K562 (cell line): ENCODE measurements around the gene ADIPOQ. TPM values are rescaled to one million over a fixed set of nuclear protein-coding genes. Genes with fewer than 3 reads are reported as not detected.
"Not testable (repeated sequence)": the region's sequence is repeated elsewhere in the genome, so short reads cannot be mapped to it uniquely, and the experiment has no call there.

Source experiments
- ATAC-seq: fragments of 200-7000 bp; cut with Tn5 transposase; 3 replicates; pipeline ENCODE4 v1.9.1; 2020; ENCODE audit warnings: moderate library complexity
- BruUV-seq: library from RNA; stranded (reverse); fragments of 400-500 nt; replicated peaks from 2 replicates; lab custom pipeline; 2021; lab: Mats Ljungman, UMichigan
- CTCF ChIA-PET: fragments of 300-600 bp; formaldehyde crosslinking; extraction: SDS; loops from one replicate; lab custom pipeline; 2021; ENCODE audit warnings: low intra/inter-chr PET ratio; lab: Yijun Ruan, JAX
- POLR2A ChIA-PET: fragments of 300-600, 350-650 bp; sonication (Branson Sonifier 250); formaldehyde crosslinking; extraction: SDS; loops from one replicate; lab custom pipeline; 2021; ENCODE audit warnings: antibody characterized with exemption, inconsistent platforms; lab: Yijun Ruan, JAX
- DNase-seq, 4 experiments: peaks; one replicate each; pipeline versions ENCODE4 v3.0.0 to v3.0.0-alpha.2; 2011 to 2018; ENCODE audit warnings: low spot score in 3 of 4, mixed read lengths in 3 of 4; ENCODE audit errors: extremely low read depth in 1 of 4
- FAIRE-seq: peaks from 2 replicates; lab custom pipeline; 2011; peaks lifted over from hg19 to GRCh38; lab: Jason Lieb, UNC
- H2AFZ ChIP-seq: 2 replicates; pipeline ENCODE4 v1.6.0; 2011; ENCODE audit warnings: low read depth, low read length, control low read depth, inconsistent platforms
- H3K27ac ChIP-seq: fragments of 200-600 bp; 3 replicates; pipeline ENCODE4 v1.8.0; 2011; ENCODE audit warnings: low read depth, mild to moderate bottlenecking, control low read depth, inconsistent platforms, low read length, moderate library complexity, mixed read lengths; ENCODE audit errors: extremely low read depth
- H3K27me3 ChIP-seq, 2 experiments: fragments of 300-600 bp in 1 of 2; 2 replicates in 1 of 2; 3 replicates in 1 of 2; pipeline versions ENCODE4 v1.6.0 to v1.8.0; 2011; ENCODE audit warnings: inconsistent platforms in 2 of 2, low read length in 2 of 2, mild to moderate bottlenecking in 1 of 2, mixed read lengths in 1 of 2, moderate library complexity in 1 of 2; ENCODE audit not compliant: control insufficient read depth in 2 of 2, insufficient read depth in 2 of 2
- H3K36me3 ChIP-seq: fragments of 300-600 bp; 3 replicates; pipeline ENCODE4 v1.8.0; 2011; ENCODE audit warnings: mild to moderate bottlenecking, low read length, inconsistent platforms; ENCODE audit not compliant: control insufficient read depth, insufficient read depth
- H3K4me1 ChIP-seq, 2 experiments: fragments of 200-600 bp in 1 of 2; replicated peaks in 1 of 2; 2 replicates in 1 of 2; 3 replicates in 1 of 2; pipeline versions ENCODE4 v1.5.1 to v1.8.0; 2011; ENCODE audit warnings: inconsistent platforms in 2 of 2, low read length in 2 of 2, mild to moderate bottlenecking in 1 of 2, mixed read lengths in 1 of 2, moderate library complexity in 1 of 2; ENCODE audit not compliant: control insufficient read depth in 2 of 2, insufficient read depth in 2 of 2
- H3K4me2 ChIP-seq: 2 replicates; pipeline ENCODE4 v1.6.1; 2011; ENCODE audit warnings: low read length, control low read depth, inconsistent platforms, mixed read lengths; ENCODE audit not compliant: insufficient read depth
- H3K4me3 ChIP-seq: fragments of 200-600 bp; sonication (generic), shearing (Covaris generic); 2 replicates; pipeline ENCODE4 v1.5.1; 2016; ENCODE audit warnings: control low read depth, inconsistent platforms
- H3K79me2 ChIP-seq: fragments of 200-600 bp; 3 replicates; pipeline ENCODE4 v1.8.0; 2011; ENCODE audit warnings: low read length, inconsistent platforms; ENCODE audit not compliant: control insufficient read depth, insufficient read depth
- H3K9ac ChIP-seq, 2 experiments: 2 replicates each; pipeline versions ENCODE4 v1.6.0 to v1.6.1; 2011; ENCODE audit warnings: low read depth in 2 of 2, low read length in 2 of 2, control low read depth in 1 of 2, inconsistent platforms in 1 of 2, mild to moderate bottlenecking in 1 of 2, mixed read lengths in 1 of 2; ENCODE audit not compliant: insufficient read depth in 1 of 2
- H3K9me1 ChIP-seq: one replicate; pipeline ENCODE4 v1.6.0; 2011; ENCODE audit warnings: inconsistent platforms, mild to moderate bottlenecking, low read length, moderate library complexity; ENCODE audit not compliant: control insufficient read depth, insufficient read depth
- H3K9me3 ChIP-seq: replicated peaks from 2 replicates; pipeline ENCODE4 v1.5.1; 2011; ENCODE audit warnings: low read depth, low read length, inconsistent platforms; ENCODE audit not compliant: control insufficient read depth, insufficient read depth
- H4K20me1 ChIP-seq: replicated peaks from 2 replicates; pipeline ENCODE4 v1.6.1; 2011; ENCODE audit warnings: low read length, inconsistent platforms, mixed read lengths; ENCODE audit not compliant: control insufficient read depth, insufficient read depth
- SMAD4 ChIP-seq: fragments of 250-450 bp; sonication (Bioruptor Pico); conservative IDR thresholded peaks from 2 replicates; pipeline ENCODE4 v1.8.0; 2021; ENCODE audit warnings: inconsistent platforms, mild to moderate bottlenecking, moderate library complexity
- ZNF134 ChIP-seq: fragments of 250-450 bp; sonication (Bioruptor Pico); conservative IDR thresholded peaks from 2 replicates; pipeline ENCODE4 v1.4.0; 2020
- WGBS: fragments of 100-300 bp; shearing (Covaris generic); methylation state at CpG from one replicate; pipeline ENCODE4 v1.1.6; 2016; ENCODE audit warnings: low coverage, mixed read lengths; ENCODE audit not compliant: insufficient coverage; ENCODE audit errors: missing lambda C conversion rate; 5-methylcytosine and 5-hydroxymethylcytosine counted together
- in situ Hi-C: fragments of 300-500 bp; cut with MboI; formaldehyde crosslinking; loops from 4 replicates; pipeline ENCODE4 v1.15.0; 2018; ENCODE audit warnings: inconsistent platforms, mixed read lengths
- intact Hi-C: fragments of 100-400 bp; cut with micrococcal nuclease; formaldehyde crosslinking; loops from 2 replicates; pipeline ENCODE4 v1.14.2; 2022
- polyA plus RNA-seq, 8 experiments: library from polyadenylated mRNA; depleted of rRNA in 4 of 8; stranded (reverse) in 5 of 8; unstranded in 3 of 8; fragments of >200 nt; fragmentation: Nextera tagmentation in 2 of 8; fragmentation: Illumina TruSeq in 1 of 8; extraction: Ambion mirVana in 2 of 8; extraction: Trizol in 1 of 8; gene quantifications; 2 replicates each; pipeline versions ENCODE4 v1.2.1 to v1.2.3, GENCODE V29; 2011 to 2014; ENCODE audit warnings: inconsistent platforms in 1 of 8, missing spikeins in 1 of 8
- total RNA-seq, 7 experiments: library from RNA; depleted of rRNA in 6 of 7; stranded (reverse); fragments of >200 nt in 6 of 7; fragmentation: Illumina TruSeq in 2 of 7; extraction: Trizol in 2 of 7; gene quantifications; 2 replicates each; pipeline versions ENCODE4 v1.2.1 to v1.2.3, GENCODE V29; 2011 to 2021; ENCODE audit warnings: low replicate concordance in 1 of 7
- TF ChIP-seq, protein P1 (sequence below): sonication (generic); formaldehyde crosslinking; IDR thresholded peaks from 2 replicates; pipeline ENCODE4 v1.8.0; 2022; ENCODE audit warnings: mild to moderate bottlenecking, missing genetic modification reagents
- TF ChIP-seq, protein P2 (sequence below): fragments of 450-650 bp; IDR thresholded peaks from 2 replicates; pipeline ENCODE4 v1.6.1; 2017; ENCODE audit warnings: mild to moderate bottlenecking, moderate library complexity

Gene ADIPOQ
- total and polyA plus RNA-seq, 9 of the 15 experiments (the other 6 are each of a cell fraction or from before 2014, with no cell fraction given): 0.01 to 0.04 (median 0.03) TPM; not detected in 4

DNA sequence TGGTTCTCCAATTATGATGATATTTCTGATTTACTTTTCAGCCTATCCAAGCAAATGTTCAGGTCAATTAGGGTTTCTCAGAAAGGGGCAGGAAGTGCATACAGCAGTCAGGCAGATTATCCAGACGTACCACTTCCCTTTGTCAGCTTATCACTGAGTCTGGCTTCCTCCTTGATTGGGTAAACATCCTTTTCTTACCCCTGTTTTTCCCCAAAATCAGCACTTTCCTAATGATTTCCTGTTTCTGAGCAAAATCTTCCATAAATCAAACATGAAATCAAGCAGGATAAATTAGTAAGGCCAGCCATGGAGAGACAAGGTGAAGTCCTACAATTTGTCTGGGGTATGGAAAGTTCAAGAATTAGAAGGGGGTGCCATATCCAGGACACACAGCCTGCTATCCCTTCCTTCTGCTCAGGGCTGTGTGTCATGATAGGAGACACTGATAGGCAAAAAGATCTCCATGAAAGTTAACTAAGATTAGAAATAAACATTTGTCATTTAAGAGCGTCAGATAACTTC, 29.0 kb downstream of the ADIPOQ start (continued):
- TF ChIP-seq, protein P1, sequence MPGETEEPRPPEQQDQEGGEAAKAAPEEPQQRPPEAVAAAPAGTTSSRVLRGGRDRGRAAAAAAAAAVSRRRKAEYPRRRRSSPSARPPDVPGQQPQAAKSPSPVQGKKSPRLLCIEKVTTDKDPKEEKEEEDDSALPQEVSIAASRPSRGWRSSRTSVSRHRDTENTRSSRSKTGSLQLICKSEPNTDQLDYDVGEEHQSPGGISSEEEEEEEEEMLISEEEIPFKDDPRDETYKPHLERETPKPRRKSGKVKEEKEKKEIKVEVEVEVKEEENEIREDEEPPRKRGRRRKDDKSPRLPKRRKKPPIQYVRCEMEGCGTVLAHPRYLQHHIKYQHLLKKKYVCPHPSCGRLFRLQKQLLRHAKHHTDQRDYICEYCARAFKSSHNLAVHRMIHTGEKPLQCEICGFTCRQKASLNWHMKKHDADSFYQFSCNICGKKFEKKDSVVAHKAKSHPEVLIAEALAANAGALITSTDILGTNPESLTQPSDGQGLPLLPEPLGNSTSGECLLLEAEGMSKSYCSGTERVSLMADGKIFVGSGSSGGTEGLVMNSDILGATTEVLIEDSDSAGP: no peak
- no peak for TF ChIP-seq ZNF134 (CRISPR knock-in tag)
- peak; percentile 74 for TF ChIP-seq SMAD4 (CRISPR knock-in tag)
- TF ChIP-seq, protein P2, sequence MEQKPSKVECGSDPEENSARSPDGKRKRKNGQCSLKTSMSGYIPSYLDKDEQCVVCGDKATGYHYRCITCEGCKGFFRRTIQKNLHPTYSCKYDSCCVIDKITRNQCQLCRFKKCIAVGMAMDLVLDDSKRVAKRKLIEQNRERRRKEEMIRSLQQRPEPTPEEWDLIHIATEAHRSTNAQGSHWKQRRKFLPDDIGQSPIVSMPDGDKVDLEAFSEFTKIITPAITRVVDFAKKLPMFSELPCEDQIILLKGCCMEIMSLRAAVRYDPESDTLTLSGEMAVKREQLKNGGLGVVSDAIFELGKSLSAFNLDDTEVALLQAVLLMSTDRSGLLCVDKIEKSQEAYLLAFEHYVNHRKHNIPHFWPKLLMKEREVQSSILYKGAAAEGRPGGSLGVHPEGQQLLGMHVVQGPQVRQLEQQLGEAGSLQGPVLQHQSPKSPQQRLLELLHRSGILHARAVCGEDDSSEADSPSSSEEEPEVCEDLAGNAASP: peak; percentile 63; the same call in 1 of the 2 replicates

DNA sequence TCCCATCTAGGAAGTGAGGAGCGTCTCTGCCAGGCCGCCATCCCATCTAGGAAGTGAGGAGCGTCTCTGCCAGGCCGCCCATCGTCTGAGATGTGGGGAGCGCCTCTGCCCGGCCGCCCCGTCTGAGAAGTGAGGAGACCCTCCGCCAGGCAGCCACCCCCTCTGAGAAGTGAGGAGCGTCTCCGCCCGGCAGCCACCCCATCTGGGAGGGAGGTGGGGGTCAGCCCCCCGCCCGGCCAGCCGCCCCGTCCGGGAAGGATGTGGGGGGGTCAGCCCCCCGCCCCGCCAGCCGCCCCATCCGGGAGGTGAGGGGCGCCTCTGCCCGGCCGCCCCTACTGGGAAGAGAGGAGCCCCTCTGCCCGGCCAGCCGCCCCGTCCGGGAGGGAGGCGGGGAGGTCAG, 31.3 kb downstream of the ADIPOQ start:
- H3K27ac ChIP-seq, POLR2A ChIA-PET, H3K4me3 ChIP-seq, intact Hi-C loops, H3K4me2 ChIP-seq, BruUV-seq, ATAC-seq, H3K9ac ChIP-seq, DNase-seq, in situ Hi-C loops, H3K9me3 ChIP-seq, H3K27me3 ChIP-seq, H3K36me3 ChIP-seq, H2AFZ ChIP-seq, CTCF ChIA-PET, H3K9me1 ChIP-seq, H4K20me1 ChIP-seq, FAIRE-seq, H3K79me2 ChIP-seq: not testable (repeated sequence)
- WGBS: 100% methylated on average over 1 of the region's 30 CpGs
- H3K4me1 ChIP-seq: peaks cover 4 to 35% of the 10 kb centered on the region in 2 experiments; a peak in 4 of 5 replicates
